Stimulated activated CD8-positive, alpha-beta memory T cell treated with anti-CD3 and anti-CD28 coated beads, Interleukin-4, amount 100 ng/mL, for 1 hour (primary cell): ENCODE results near the gene UBE2E3.
"Not testable (repeated sequence)": the region's sequence is repeated elsewhere in the genome, so short reads cannot be mapped to it uniquely, and the experiment has no call there.

ENCODE experiments used
- DNase-seq, 2 donors: peaks; one replicate each; pipeline ENCODE4 v3.0.0-alpha.2; 2020; ENCODE audit warnings: low read depth in 2 of 2, low spot score in 1 of 2

Gene UBE2E3

GRCh38 chr2:180980106-180980942 lies at the start of gene UBE2E3:
UBE2E3 (plus strand) TSS chr2:180980605; CDS start chr2:180982043, 1,438 bp downstream.
- peak; percentile 49 to 64 for DNase-seq

GRCh38 chr2:180931841-180932240 lies 48.6 kb upstream of the UBE2E3 start:
- DNase-seq = no peak

- DNase-seq = no peak
Measured at GRCh38 chr2:180933332-180933731, 47.1 kb upstream of the UBE2E3 start.

- no peak for DNase-seq
Measured at GRCh38 chr2:180934911-180935310, 45.5 kb upstream of the UBE2E3 start.

GRCh38 chr2:180937480-180937879 lies 42.9 kb upstream of the UBE2E3 start:
- DNase-seq = not testable (repeated sequence)

GRCh38 chr2:180938451-180938850 lies 42.0 kb upstream of the UBE2E3 start:
- no peak for DNase-seq

GRCh38 chr2:180943275-180943674 lies 37.1 kb upstream of the UBE2E3 start:
- DNase-seq = no peak

- DNase-seq = no peak
Measured at GRCh38 chr2:180944372-180944771, 36.0 kb upstream of the UBE2E3 start.

GRCh38 chr2:180947208-180947689 lies 33.2 kb upstream of the UBE2E3 start:
- no peak for DNase-seq

GRCh38 chr2:180949896-180950295 lies 30.5 kb upstream of the UBE2E3 start:
- no peak for DNase-seq

- no peak for DNase-seq
Measured at GRCh38 chr2:180952082-180952481, 28.3 kb upstream of the UBE2E3 start.

- no peak for DNase-seq
Measured at GRCh38 chr2:180952731-180953336, 27.6 kb upstream of the UBE2E3 start.

- DNase-seq = no peak
Measured at GRCh38 chr2:180953550-180953949, 26.9 kb upstream of the UBE2E3 start.

- no peak for DNase-seq
Measured at GRCh38 chr2:180955101-180955500, 25.3 kb upstream of the UBE2E3 start.

GRCh38 chr2:180959787-180960186 lies 20.6 kb upstream of the UBE2E3 start:
- no peak for DNase-seq

GRCh38 chr2:180960982-180961381 lies 19.4 kb upstream of the UBE2E3 start:
- no peak for DNase-seq

GRCh38 chr2:180962727-180963314 lies 17.6 kb upstream of the UBE2E3 start:
- DNase-seq = no peak

- DNase-seq = no peak
Measured at GRCh38 chr2:180966378-180966777, 14.0 kb upstream of the UBE2E3 start.

GRCh38 chr2:180969124-180969523 lies 11.3 kb upstream of the UBE2E3 start:
- no peak for DNase-seq

GRCh38 chr2:180970016-180970415 lies 10.4 kb upstream of the UBE2E3 start:
- DNase-seq = no peak

- no peak for DNase-seq
Measured at GRCh38 chr2:180971811-180972210, 8.6 kb upstream of the UBE2E3 start.

- DNase-seq = no peak
Measured at GRCh38 chr2:180975585-180975984, 4.8 kb upstream of the UBE2E3 start.
